SK-N-SH (cell line): Measurements from ENCODE around the gene ADCK1.
"Not testable (repeated sequence)": the region's sequence is repeated elsewhere in the genome, so short reads cannot be mapped to it uniquely, and the experiment has no call there.

Source experiments
- CTCF ChIP-seq: fragments of 200-600 bp; sonication (generic); IDR thresholded peaks from 2 replicates; pipeline ENCODE4 v1.6.1; 2017; ENCODE audit warnings: antibody characterized with exemption, mild to moderate bottlenecking, moderate library complexity
- EP300 ChIP-seq, 2 experiments: IDR thresholded peaks; 2 replicates each; pipeline versions ENCODE4 v1.4.0 to v1.6.1; 2012; ENCODE audit warnings: borderline replicate concordance in 1 of 2, low read depth in 1 of 2, low read length in 1 of 2
- GABPA ChIP-seq: IDR thresholded peaks from 2 replicates; pipeline ENCODE4 v1.4.0; 2012; ENCODE audit warnings: low read depth, mild to moderate bottlenecking
- JUND ChIP-seq: IDR thresholded peaks from 2 replicates; pipeline ENCODE4 v1.4.0; 2012
- MAX ChIP-seq: IDR thresholded peaks from 2 replicates; pipeline ENCODE4 v1.4.0; 2012; ENCODE audit warnings: low read depth
- POLR2AphosphoS5 ChIP-seq: IDR thresholded peaks from 2 replicates; pipeline ENCODE4 v1.6.1; 2012; ENCODE audit warnings: low read depth, low read length
- RXRA ChIP-seq: IDR thresholded peaks from 2 replicates; pipeline ENCODE4 v1.4.0; 2012; ENCODE audit warnings: low read depth, mild to moderate bottlenecking, borderline replicate concordance
- SIN3A ChIP-seq: IDR thresholded peaks from 2 replicates; pipeline ENCODE4 v1.6.1; 2012; ENCODE audit warnings: low read depth, mild to moderate bottlenecking, low read length, moderate library complexity, borderline replicate concordance
- SMC3 ChIP-seq: IDR thresholded peaks from 2 replicates; pipeline ENCODE4 v1.6.1; 2012; ENCODE audit warnings: low read depth, low read length, improper control_type of control experiment
- ZBTB33 ChIP-seq: IDR thresholded peaks from 2 replicates; pipeline ENCODE4 v1.4.0; 2012; ENCODE audit warnings: low read depth, borderline replicate concordance

- TF ChIP-seq EP300 (IDR thresholded peaks at IDR 0.05; ENCODE audit: borderline replicate concordance in 1 of 2, low read depth in 1 of 2, low read length in 1 of 2); POLR2AphosphoS5; MAX; SIN3A; CTCF; RXRA; ZBTB33; SMC3; JUND; GABPA: not testable (repeated sequence)
These were observed 89.0 kb downstream of the ADCK1 start for GRCh38 chr14:77888903-77889302.
